Liver (tissue), 9 donors: ENCODE data around the gene HAVCR1. TPM values are rescaled to one million over a fixed set of nuclear protein-coding genes. Genes with fewer than 3 reads are reported as not detected.
"Not testable (repeated sequence)": the region's sequence is repeated elsewhere in the genome, so short reads cannot be mapped to it uniquely, and the experiment has no call there.

Source experiments
- DNase-seq: peaks from one replicate; pipeline ENCODE4 v3.0.0-alpha.2; 2017; ENCODE audit warnings: low spot score
- H3K27ac ChIP-seq, 2 donors: one replicate each; pipeline ENCODE4 v1.7.0; 2013; ENCODE audit warnings: inconsistent platforms in 2 of 2, low read length in 2 of 2, control low read depth in 1 of 2, low read depth in 1 of 2, mild to moderate bottlenecking in 1 of 2
- H3K27me3 ChIP-seq, 4 donors: one replicate each; pipeline versions ENCODE4 v1.6.1 to v1.7.0; 2013; ENCODE audit warnings: low read length in 3 of 4, inconsistent platforms in 1 of 4, mild to moderate bottlenecking in 1 of 4, moderate library complexity in 1 of 4; ENCODE audit not compliant: control insufficient read depth in 4 of 4, insufficient read depth in 4 of 4
- H3K36me3 ChIP-seq, 4 donors: one replicate each; pipeline versions ENCODE4 v1.6.1 to v1.7.0; 2013; ENCODE audit warnings: low read length in 3 of 4, mild to moderate bottlenecking in 3 of 4, low read depth in 1 of 4, moderate library complexity in 1 of 4; ENCODE audit not compliant: control insufficient read depth in 4 of 4, insufficient read depth in 3 of 4
- H3K4me1 ChIP-seq, 4 donors: one replicate each; pipeline versions ENCODE4 v1.6.1 to v1.7.0; 2013; ENCODE audit warnings: low read length in 3 of 4, mild to moderate bottlenecking in 3 of 4, moderate library complexity in 1 of 4; ENCODE audit not compliant: control insufficient read depth in 4 of 4, insufficient read depth in 4 of 4
- H3K4me3 ChIP-seq, 3 donors: one replicate each; pipeline versions ENCODE4 v1.6.1 to v1.7.0; 2013; ENCODE audit warnings: low read length in 3 of 3, control low read depth in 1 of 3, low read depth in 1 of 3, mild to moderate bottlenecking in 1 of 3
- H3K9ac ChIP-seq, 2 donors: one replicate each; pipeline ENCODE4 v1.7.0; 2013; ENCODE audit warnings: low read length in 2 of 2, mild to moderate bottlenecking in 2 of 2, moderate library complexity in 2 of 2, control low read depth in 1 of 2, low read depth in 1 of 2
- H3K9me3 ChIP-seq, 4 donors: one replicate each; pipeline versions ENCODE4 v1.6.1 to v1.7.0; 2013; ENCODE audit warnings: low read length in 3 of 4; ENCODE audit not compliant: control insufficient read depth in 4 of 4
- ATF3 ChIP-seq: IDR thresholded peaks from 2 replicates; pipeline ENCODE4 v1.6.1; 2016; ENCODE audit warnings: antibody characterized with exemption
- CTCF ChIP-seq: fragments of 150-350 bp; IDR thresholded peaks from 2 replicates; pipeline ENCODE4 v1.5.1; 2017; ENCODE audit warnings: improper control_type of control experiment, low read depth, low read length; ENCODE audit not compliant: missing input control
- EGR1 ChIP-seq, 2 donors: IDR thresholded peaks; 2 replicates each; pipeline ENCODE4 v1.6.1; 2016 to 2018; ENCODE audit warnings: antibody characterized with exemption in 2 of 2, low read depth in 2 of 2
- FOXA1 ChIP-seq: IDR thresholded peaks from 2 replicates; pipeline ENCODE4 v1.6.1; 2016; ENCODE audit warnings: antibody characterized with exemption
- FOXA2 ChIP-seq: IDR thresholded peaks from 2 replicates; pipeline ENCODE4 v1.6.1; 2016; ENCODE audit warnings: antibody characterized with exemption
- GABPA ChIP-seq, 2 donors: IDR thresholded peaks in 1 of 2; conservative IDR thresholded peaks in 1 of 2; 2 replicates each; pipeline ENCODE4 v1.6.1; 2016; ENCODE audit warnings: antibody characterized with exemption in 2 of 2, mild to moderate bottlenecking in 1 of 2, moderate library complexity in 1 of 2
- HNF4A ChIP-seq, 2 donors: conservative IDR thresholded peaks; 2 replicates each; pipeline ENCODE4 v1.6.1; 2016; ENCODE audit warnings: antibody characterized with exemption in 2 of 2, mild to moderate bottlenecking in 2 of 2
- JUND ChIP-seq, 2 donors: IDR thresholded peaks; 2 replicates each; pipeline ENCODE4 v1.6.1; 2016; ENCODE audit warnings: antibody characterized with exemption in 2 of 2
- MAX ChIP-seq: IDR thresholded peaks from 2 replicates; pipeline ENCODE4 v1.6.1; 2016; ENCODE audit warnings: antibody characterized with exemption
- NR2F2 ChIP-seq: IDR thresholded peaks from 2 replicates; pipeline ENCODE4 v1.6.1; 2016; ENCODE audit warnings: antibody characterized with exemption
- RAD21 ChIP-seq, 2 donors: IDR thresholded peaks; 2 replicates each; pipeline ENCODE4 v1.6.1; 2016; ENCODE audit warnings: antibody characterized with exemption in 2 of 2, mild to moderate bottlenecking in 2 of 2
- REST ChIP-seq: IDR thresholded peaks from 2 replicates; pipeline ENCODE4 v1.6.1; 2016; ENCODE audit warnings: antibody characterized with exemption, mild to moderate bottlenecking
- RXRA ChIP-seq, 2 donors: IDR thresholded peaks; 2 replicates each; pipeline ENCODE4 v1.6.1; 2017 to 2018; ENCODE audit warnings: antibody characterized with exemption in 2 of 2, mild to moderate bottlenecking in 1 of 2
- SP1 ChIP-seq: IDR thresholded peaks from 2 replicates; pipeline ENCODE4 v1.6.1; 2018; ENCODE audit warnings: antibody characterized with exemption, mild to moderate bottlenecking
- TAF1 ChIP-seq: conservative IDR thresholded peaks from 2 replicates; pipeline ENCODE4 v1.6.1; 2016; ENCODE audit warnings: antibody characterized with exemption, mild to moderate bottlenecking
- YY1 ChIP-seq: IDR thresholded peaks from 2 replicates; pipeline ENCODE4 v1.6.1; 2016; ENCODE audit warnings: antibody characterized with exemption, mild to moderate bottlenecking
- ZBTB33 ChIP-seq: IDR thresholded peaks from 2 replicates; pipeline ENCODE4 v1.6.1; 2016; ENCODE audit warnings: antibody characterized with exemption
- WGBS: extraction: QIAGEN DNeasy Blood & Tissue Kit; methylation state at CpG from one replicate; pipeline ENCODE4 v1.1.7; 2013; 5-methylcytosine and 5-hydroxymethylcytosine counted together
- polyA plus RNA-seq, 2 donors: library from polyadenylated mRNA; stranded (reverse) in 1 of 2; unstranded in 1 of 2; fragments of 200-250 nt in 1 of 2; fragments of >200 nt in 1 of 2; fragmentation: Nextera tagmentation in 1 of 2; extraction: Ambion mirVana in 1 of 2; gene quantifications; one replicate each; pipeline versions ENCODE4 v1.2.1 to v1.2.3, GENCODE V29; 2013 to 2015
- total RNA-seq, 2 donors: library from RNA; depleted of rRNA; stranded (reverse); fragments of >200 nt; gene quantifications; one replicate each; pipeline ENCODE4 v1.2.3, GENCODE V29; 2014
- donor health status: healthy.
- donor health status: healthy.
- donor health status: healthy.
- donor health status: healthy.
- donor health status: healthy.

Gene HAVCR1
- total and polyA plus RNA-seq, 4 donors, result 0.07 to 2.8 (median 0.17) TPM; not detected in 1

- Histone ChIP-seq H3K27me3 (no peaks in the 10 kb centered on the region), H3K4me1 (no peaks in the 10 kb centered on the region), H3K27ac (no peak overlapping the region), H3K4me3 (no peak overlapping the region), H3K9ac (no peak overlapping the region), H3K9me3 (no peaks in the 10 kb centered on the region), H3K36me3 (no peaks in the 10 kb centered on the region)
- 92% methylated on average over 5 of the region's 5 CpGs for WGBS
- TF ChIP-seq ZBTB33 (no peak), TAF1 (no peak), JUND (IDR thresholded peaks at IDR 0.05) (no peak), RXRA (IDR thresholded peaks at IDR 0.05) (no peak), RAD21 (IDR thresholded peaks at IDR 0.05) (no peak), REST (no peak), SP1 (no peak), MAX (no peak), CTCF (no peak), FOXA2 (no peak), YY1 (no peak), FOXA1 (no peak), ATF3 (no peak), EGR1 (IDR thresholded peaks at IDR 0.05; ENCODE audit: low read depth in 2 of 2) (no peak), NR2F2 (no peak), GABPA (IDR thresholded peaks at IDR 0.05 in 1 of 2, conservative IDR thresholded peaks at IDR 0.05 in 1 of 2) (no peak), HNF4A (conservative IDR thresholded peaks at IDR 0.05) (no peak)
- no peak for DNase-seq
Observed at GRCh38 chr5:157038568-157039187, 20.2 kb downstream of the HAVCR1 start.

GRCh38 chr5:157034106-157035072, 24.5 kb downstream of the HAVCR1 start:
- DNase-seq, result not testable (repeated sequence)

More at GRCh38 chr5:157034106-157035072, 24.5 kb downstream of the HAVCR1 start:
- not testable (repeated sequence) for H3K4me3 ChIP-seq, H3K4me1 ChIP-seq, H3K36me3 ChIP-seq, H3K27me3 ChIP-seq, H3K27ac ChIP-seq, H3K9ac ChIP-seq, H3K9me3 ChIP-seq
- WGBS, result 58% methylated on average over 17 of the region's 17 CpGs
